HEK293T (cell line): Measurements from ENCODE around the gene CAMSAP1.

Experiments used
- ARNT ChIP-seq: fragments of 450-650 bp; IDR thresholded peaks from 2 replicates; pipeline ENCODE4 v1.6.1; 2017; ENCODE audit warnings: mild to moderate bottlenecking
- ELF4 ChIP-seq: fragments of 450-650 bp; IDR thresholded peaks from 2 replicates; pipeline ENCODE4 v1.6.1; 2017; ENCODE audit warnings: antibody characterized with exemption
- NFRKB ChIP-seq: fragments of 450-650 bp; IDR thresholded peaks from 2 replicates; pipeline ENCODE4 v1.6.1; 2016; ENCODE audit warnings: mild to moderate bottlenecking, moderate library complexity

GRCh38 chr9:135930446-135931345 is 23.4 kb upstream of the CAMSAP1 start:
- no peak for TF ChIP-seq ARNT
- no peak for TF ChIP-seq NFRKB
- no peak for TF ChIP-seq ELF4
